ENCODE data around the gene MGAT4A. TPM values are rescaled to one million over a fixed set of nuclear protein-coding genes. Genes with fewer than 3 reads are reported as not detected.

Gene MGAT4A
- total and polyA plus RNA-seq, 2 of the 8 experiments (the other 6 are each of a cell fraction or from before 2014, with no cell fraction given), result 1.4 to 7.7 TPM

DNA sequence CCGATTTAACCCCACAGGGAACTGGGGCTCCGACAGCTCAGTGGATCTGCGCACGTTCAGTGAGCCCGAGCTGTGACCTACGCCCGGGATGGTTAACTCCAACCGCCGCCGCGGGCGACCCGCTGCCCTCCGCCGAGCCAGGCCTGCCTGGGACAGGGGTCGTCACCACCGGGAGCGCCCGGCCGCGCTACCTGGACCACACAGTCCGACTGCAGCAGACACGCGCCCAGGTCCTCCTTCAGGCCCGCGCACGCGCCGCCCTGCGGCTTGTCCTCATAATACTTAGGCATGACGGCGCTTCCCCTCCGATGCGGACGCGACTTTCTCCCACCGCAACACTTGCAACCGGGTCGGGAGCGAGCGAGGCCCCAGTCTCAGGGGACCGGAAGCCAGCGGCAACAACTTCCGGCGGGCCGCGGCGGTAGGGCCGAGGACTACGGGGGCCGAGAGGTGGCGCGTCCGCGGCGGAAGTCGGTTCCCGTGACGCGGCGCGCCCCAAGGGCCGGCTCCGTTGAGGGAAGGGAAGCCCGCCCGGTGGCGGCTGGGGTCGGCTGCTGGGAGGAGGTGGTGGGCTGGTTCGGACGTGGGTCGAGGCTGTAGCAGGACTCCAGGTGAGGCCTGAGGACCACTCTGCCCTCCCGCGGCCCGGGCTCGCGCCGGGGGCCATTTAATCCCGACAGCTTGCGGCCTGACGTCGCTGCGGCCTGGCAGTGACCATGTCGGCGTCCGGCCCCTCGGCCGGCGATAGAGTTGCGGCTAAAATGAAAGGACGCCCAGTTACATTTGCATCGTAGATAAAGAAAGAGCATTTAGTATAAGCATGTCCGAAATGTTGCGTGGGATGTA, 122.6 kb downstream of the MGAT4A start, which contains the start of the genes COA5 and UNC50 (continued):
- TF ChIP-seq CHD2 (IDR thresholded peaks at IDR 0.05; ENCODE audit: low read length), result 0 out of 2 replicates have a peak, but pooled peaks have one; percentile 44
- TF ChIP-seq, protein P1, sequence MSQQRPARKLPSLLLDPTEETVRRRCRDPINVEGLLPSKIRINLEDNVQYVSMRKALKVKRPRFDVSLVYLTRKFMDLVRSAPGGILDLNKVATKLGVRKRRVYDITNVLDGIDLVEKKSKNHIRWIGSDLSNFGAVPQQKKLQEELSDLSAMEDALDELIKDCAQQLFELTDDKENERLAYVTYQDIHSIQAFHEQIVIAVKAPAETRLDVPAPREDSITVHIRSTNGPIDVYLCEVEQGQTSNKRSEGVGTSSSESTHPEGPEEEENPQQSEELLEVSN (IDR thresholded peaks at IDR 0.05), result peak; percentile 47; the same call in 1 of the 2 replicates
- TF ChIP-seq JUN (IDR thresholded peaks at IDR 0.05; ENCODE audit: low read depth, low read length), result no peak
- TF ChIP-seq, protein P2, sequence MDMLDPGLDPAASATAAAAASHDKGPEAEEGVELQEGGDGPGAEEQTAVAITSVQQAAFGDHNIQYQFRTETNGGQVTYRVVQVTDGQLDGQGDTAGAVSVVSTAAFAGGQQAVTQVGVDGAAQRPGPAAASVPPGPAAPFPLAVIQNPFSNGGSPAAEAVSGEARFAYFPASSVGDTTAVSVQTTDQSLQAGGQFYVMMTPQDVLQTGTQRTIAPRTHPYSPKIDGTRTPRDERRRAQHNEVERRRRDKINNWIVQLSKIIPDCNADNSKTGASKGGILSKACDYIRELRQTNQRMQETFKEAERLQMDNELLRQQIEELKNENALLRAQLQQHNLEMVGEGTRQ (IDR thresholded peaks at IDR 0.05; ENCODE audit: low read length), result no peak
- no peak for TF ChIP-seq BCL11A (IDR thresholded peaks at IDR 0.05; ENCODE audit: low read depth in 2 of 2, low read length in 2 of 2)
- no peak for TF ChIP-seq POU5F1 (IDR thresholded peaks at IDR 0.05; ENCODE audit: low read depth, low read length)
- TF ChIP-seq EZH2 (IDR thresholded peaks at IDR 0.05; ENCODE audit: low read depth, low read length, severe bottlenecking), result no peak
- no peak for TF ChIP-seq SUZ12 (IDR thresholded peaks at IDR 0.05; ENCODE audit: low read length)
- peak; percentile 87 for TF ChIP-seq CREB1 (IDR thresholded peaks at IDR 0.05)
- TF ChIP-seq CBX8 (IDR thresholded peaks at IDR 0.05; ENCODE audit: borderline replicate concordance, low read depth, low read length), result no peak
- TF ChIP-seq POLR2A (IDR thresholded peaks at IDR 0.05; ENCODE audit: control extremely low read depth in 1 of 2, low read depth in 2 of 2, low read length in 2 of 2), result peak; percentile 65 to 91
- no peak for TF ChIP-seq JUND (IDR thresholded peaks at IDR 0.05; ENCODE audit: low read length)
- TF ChIP-seq GTF2F1 (IDR thresholded peaks at IDR 0.05; ENCODE audit: borderline replicate concordance, low read depth, low read length), result 0 out of 2 replicates have a peak, but pooled peaks have one; percentile 24
- no peak for TF ChIP-seq RAD21 (IDR thresholded peaks at IDR 0.05 in 1 of 2, conservative IDR thresholded peaks at IDR 0.05 in 1 of 2; ENCODE audit: low read depth in 2 of 2, low read length in 2 of 2)
- peak; percentile 27; the same call in 1 of the 2 replicates for TF ChIP-seq YY1 (IDR thresholded peaks at IDR 0.05; ENCODE audit: low read depth, low read length)
- TF ChIP-seq SRF (IDR thresholded peaks at IDR 0.05; ENCODE audit: low read depth, low read length), result no peak
- TF ChIP-seq HDAC6 (IDR thresholded peaks at IDR 0.05; ENCODE audit: low read depth, low read length), result no peak
- peak; percentile 81; the same call in 1 of the 2 replicates for TF ChIP-seq TBP (IDR thresholded peaks at IDR 0.05; ENCODE audit: low read depth, low read length)
- TF ChIP-seq SP1 (IDR thresholded peaks at IDR 0.05; ENCODE audit: low read depth, low read length), result no peak
- peak; percentile 81 for TF ChIP-seq KDM4A (IDR thresholded peaks at IDR 0.05; ENCODE audit: low read depth, low read length, severe bottlenecking)
- no peak for TF ChIP-seq EGR1 (IDR thresholded peaks at IDR 0.05; ENCODE audit: borderline replicate concordance, low read depth, low read length)
- TF ChIP-seq NANOG (IDR thresholded peaks at IDR 0.05; ENCODE audit: insufficient read depth, low read depth, low read length, poor library complexity, severe bottlenecking), result no peak
- no peak for TF ChIP-seq CTBP2 (IDR thresholded peaks at IDR 0.05; ENCODE audit: borderline replicate concordance, insufficient read depth, insufficient read length, low read length)

Data from H1 (cell line).